CD14-positive monocyte (primary cell): Measurements from ENCODE around the gene MYL10. TPM values are rescaled to one million over a fixed set of nuclear protein-coding genes. Genes with fewer than 3 reads are reported as not detected.

ENCODE experiments used
- DNase-seq, 3 donors: peaks; one replicate each; pipeline ENCODE4 v3.0.0-alpha.2; 2011 to 2022
- H2AFZ ChIP-seq: 2 replicates; pipeline ENCODE4 v1.6.0; 2012; ENCODE audit warnings: mild to moderate bottlenecking, low read depth, low read length, inconsistent platforms; ENCODE audit not compliant: insufficient read depth, poor library complexity, severe bottlenecking
- H3K27ac ChIP-seq, 2 donors: 1 replicate in 1 of 2; 2 replicates in 1 of 2; pipeline ENCODE4 v1.5.1; 2012 to 2013; ENCODE audit warnings: low read length in 2 of 2, control low read depth in 1 of 2, inconsistent platforms in 1 of 2, low read depth in 1 of 2, mild to moderate bottlenecking in 1 of 2
- H3K27me3 ChIP-seq, 2 donors: one replicate each; pipeline versions ENCODE4 v1.6.0 to v1.6.1; 2011 to 2013; ENCODE audit warnings: low read length in 2 of 2; ENCODE audit not compliant: control insufficient read depth in 2 of 2, insufficient read depth in 2 of 2
- H3K36me3 ChIP-seq, 2 donors: replicated peaks in 1 of 2; 1 replicate in 1 of 2; 2 replicates in 1 of 2; pipeline versions ENCODE4 v1.5.1 to v1.6.1; 2012 to 2013; ENCODE audit warnings: low read length in 2 of 2, control low read depth in 1 of 2, inconsistent platforms in 1 of 2, mild to moderate bottlenecking in 1 of 2; ENCODE audit not compliant: insufficient read depth in 2 of 2, control insufficient read depth in 1 of 2
- H3K4me1 ChIP-seq, 2 donors: 1 replicate in 1 of 2; 2 replicates in 1 of 2; pipeline versions ENCODE4 v1.5.1 to v1.6.1; 2012 to 2013; ENCODE audit warnings: low read length in 2 of 2, control low read depth in 1 of 2, inconsistent platforms in 1 of 2, mild to moderate bottlenecking in 1 of 2, moderate library complexity in 1 of 2; ENCODE audit not compliant: insufficient read depth in 2 of 2, control insufficient read depth in 1 of 2
- H3K4me2 ChIP-seq: replicated peaks from 2 replicates; pipeline ENCODE3; 2012; ENCODE audit warnings: low read length, moderate library complexity, mild to moderate bottlenecking; ENCODE audit not compliant: poor library complexity, severe bottlenecking; ENCODE audit errors: extremely low read depth
- H3K4me3 ChIP-seq, 3 experiments: fragments of 200-600 bp in 1 of 3; sonication (generic) in 1 of 3; replicated peaks in 1 of 3; 1 replicate in 2 of 3; 2 replicates in 1 of 3; pipeline ENCODE4 v1.5.1; 2011 to 2013; ENCODE audit warnings: low read length in 3 of 3, mild to moderate bottlenecking in 3 of 3, control low read depth in 2 of 3, low read depth in 2 of 3, inconsistent platforms in 1 of 3, moderate library complexity in 1 of 3
- H3K79me2 ChIP-seq: 2 replicates; pipeline ENCODE4 v1.6.0; 2012; ENCODE audit warnings: mild to moderate bottlenecking, control low read depth, inconsistent platforms, low read length, moderate library complexity; ENCODE audit not compliant: insufficient read depth
- H3K9ac ChIP-seq: 2 replicates; pipeline ENCODE4 v1.6.0; 2017; ENCODE audit warnings: low read length, mild to moderate bottlenecking; ENCODE audit not compliant: insufficient read depth, poor library complexity, severe bottlenecking
- H3K9me3 ChIP-seq, 2 donors: replicated peaks in 1 of 2; 1 replicate in 1 of 2; 2 replicates in 1 of 2; pipeline versions ENCODE4 v1.5.1 to v1.6.1; 2012 to 2013; ENCODE audit warnings: low read length in 2 of 2, control low read depth in 1 of 2; ENCODE audit not compliant: control insufficient read depth in 1 of 2, insufficient read depth in 1 of 2
- H4K20me1 ChIP-seq: 2 replicates; pipeline ENCODE4 v1.6.0; 2012; ENCODE audit warnings: mild to moderate bottlenecking, low read length, control low read depth, moderate library complexity; ENCODE audit not compliant: insufficient read depth
- H3K27ac Mint-ChIP-seq, 7 donors: one replicate each; pipeline ENCODE4 v1.8.0; 2020; ENCODE audit warnings: mild to moderate bottlenecking in 7 of 7, mixed read lengths in 7 of 7, moderate library complexity in 6 of 7, inconsistent platforms in 2 of 7
- H3K27me3 Mint-ChIP-seq, 3 donors: one replicate each; pipeline ENCODE4 v1.8.0; 2021 to 2022; ENCODE audit warnings: low read depth in 3 of 3, mild to moderate bottlenecking in 3 of 3, mixed read lengths in 3 of 3, moderate library complexity in 3 of 3, inconsistent platforms in 1 of 3
- H3K36me3 Mint-ChIP-seq, 2 donors: one replicate each; pipeline ENCODE4 v1.8.0; 2020; ENCODE audit warnings: mixed read lengths in 2 of 2, inconsistent platforms in 1 of 2, mild to moderate bottlenecking in 1 of 2
- H3K4me1 Mint-ChIP-seq: one replicate; pipeline ENCODE4 v1.8.0; 2020; ENCODE audit warnings: mild to moderate bottlenecking, mixed read lengths
- H3K4me3 Mint-ChIP-seq, 2 donors: one replicate each; pipeline ENCODE4 v1.8.0; 2020; ENCODE audit warnings: mild to moderate bottlenecking in 2 of 2, mixed read lengths in 2 of 2, moderate library complexity in 1 of 2
- H3K9me3 Mint-ChIP-seq, 7 donors: one replicate each; pipeline ENCODE4 v1.8.0; 2020 to 2022; ENCODE audit warnings: mixed read lengths in 7 of 7, mild to moderate bottlenecking in 6 of 7, moderate library complexity in 6 of 7, inconsistent platforms in 2 of 7
- WGBS: methylation state at CpG from one replicate; pipeline ENCODE4 v1.1.5; 2013; ENCODE audit warnings: missing lambda C conversion rate; ENCODE audit not compliant: insufficient coverage; 5-methylcytosine and 5-hydroxymethylcytosine counted together
- intact Hi-C, 2 donors: fragments of 100-400 bp; cut with micrococcal nuclease; formaldehyde crosslinking; loops; one replicate each; pipeline versions ENCODE4 v1.15.0 to v1.15.1; 2023
- polyA plus RNA-seq, 3 donors: library from polyadenylated mRNA; depleted of rRNA in 1 of 3; unstranded in 2 of 3; stranded (reverse) in 1 of 3; fragments of 300-500 nt in 2 of 3; fragments of >200 nt in 1 of 3; fragmentation: Illumina TruSeq in 2 of 3; gene quantifications; 1 replicate in 2 of 3; 2 replicates in 1 of 3; pipeline ENCODE4 v1.2.3, GENCODE V29; 2012 to 2021
- TF ChIP-seq, protein P1 (sequence below): fragments of 200-600 bp; IDR thresholded peaks from one replicate; pipeline ENCODE4 v1.8.0; 2022; ENCODE audit warnings: antibody characterized with exemption, mild to moderate bottlenecking

MYL10 gene
- polyA plus RNA-seq, 3 donors: not detected

- intact Hi-C loops: no loop called here
- WGBS: 57% methylated on average over 22 of the region's 23 CpGs
- Histone ChIP-seq H2AFZ (no peak overlapping the region), H3K9ac (no peak overlapping the region), H3K9me3 (no peaks in the 10 kb centered on the region), H3K27me3 (no peaks in the 10 kb centered on the region), H3K27ac (no peak overlapping the region), H3K4me3 (no peak overlapping the region), H4K20me1 (no peaks in the 10 kb centered on the region), H3K4me2 (no peak overlapping the region), H3K36me3 (no peaks in the 10 kb centered on the region), H3K4me1 (no peaks in the 10 kb centered on the region), H3K79me2 (no peaks in the 10 kb centered on the region)
- Mint-ChIP-seq H3K9me3 (peaks cover 0 to 3% (median 1%) of the 10 kb centered on the region in 7 donors), H3K4me1 (peaks cover 2% of the 10 kb centered on the region), H3K27ac (no peak overlapping the region), H3K4me3 (no peak overlapping the region), H3K36me3 (no peaks in the 10 kb centered on the region), H3K27me3 (peaks cover 0 to 9% (median 6%) of the 10 kb centered on the region in 3 donors)
- TF ChIP-seq, protein P1, sequence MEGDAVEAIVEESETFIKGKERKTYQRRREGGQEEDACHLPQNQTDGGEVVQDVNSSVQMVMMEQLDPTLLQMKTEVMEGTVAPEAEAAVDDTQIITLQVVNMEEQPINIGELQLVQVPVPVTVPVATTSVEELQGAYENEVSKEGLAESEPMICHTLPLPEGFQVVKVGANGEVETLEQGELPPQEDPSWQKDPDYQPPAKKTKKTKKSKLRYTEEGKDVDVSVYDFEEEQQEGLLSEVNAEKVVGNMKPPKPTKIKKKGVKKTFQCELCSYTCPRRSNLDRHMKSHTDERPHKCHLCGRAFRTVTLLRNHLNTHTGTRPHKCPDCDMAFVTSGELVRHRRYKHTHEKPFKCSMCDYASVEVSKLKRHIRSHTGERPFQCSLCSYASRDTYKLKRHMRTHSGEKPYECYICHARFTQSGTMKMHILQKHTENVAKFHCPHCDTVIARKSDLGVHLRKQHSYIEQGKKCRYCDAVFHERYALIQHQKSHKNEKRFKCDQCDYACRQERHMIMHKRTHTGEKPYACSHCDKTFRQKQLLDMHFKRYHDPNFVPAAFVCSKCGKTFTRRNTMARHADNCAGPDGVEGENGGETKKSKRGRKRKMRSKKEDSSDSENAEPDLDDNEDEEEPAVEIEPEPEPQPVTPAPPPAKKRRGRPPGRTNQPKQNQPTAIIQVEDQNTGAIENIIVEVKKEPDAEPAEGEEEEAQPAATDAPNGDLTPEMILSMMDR: no peak
- no peak for DNase-seq
Observed at GRCh38 chr7:101563943-101564777, 64.9 kb downstream of the MYL10 start.

Other genes with a start within 250 kb of the MYL10 start
- gene CUX1, start 188.3 kb upstream of the MYL10 start, polyA plus RNA-seq: 10 to 100 TPM; 17.6 to 38.0 (median 28.0) TPM